Neuronal stem cell (in vitro differentiated cells): ENCODE data around the gene MSH3.
"Not testable (repeated sequence)": the region's sequence is repeated elsewhere in the genome, so short reads cannot be mapped to it uniquely, and the experiment has no call there.

Experiments used
- DNase-seq: peaks from one replicate; pipeline ENCODE4 v3.0.0-alpha.2; 2013; ENCODE audit warnings: low spot score
- H2AFZ ChIP-seq: one replicate; pipeline ENCODE4 v1.6.1; 2013; ENCODE audit warnings: mild to moderate bottlenecking, low read length, inconsistent platforms
- H2AK5ac ChIP-seq: 2 replicates; pipeline ENCODE4 v1.6.1; 2013; ENCODE audit warnings: low read depth, mild to moderate bottlenecking, inconsistent platforms, low read length, moderate library complexity, mixed read lengths
- H2BK120ac ChIP-seq: 2 replicates; pipeline ENCODE4 v1.6.1; 2013; ENCODE audit warnings: low read depth, mild to moderate bottlenecking, inconsistent platforms, low read length, moderate library complexity, mixed read lengths
- H2BK12ac ChIP-seq: one replicate; pipeline ENCODE4 v1.6.1; 2013; ENCODE audit warnings: low read length, inconsistent platforms
- H2BK15ac ChIP-seq: 2 replicates; pipeline ENCODE4 v1.6.1; 2013; ENCODE audit warnings: mild to moderate bottlenecking, low read length, inconsistent platforms, mixed read lengths
- H2BK5ac ChIP-seq: one replicate; pipeline ENCODE4 v1.6.1; 2013; ENCODE audit warnings: inconsistent platforms, mild to moderate bottlenecking, low read length, moderate library complexity
- H3K14ac ChIP-seq: one replicate; pipeline ENCODE4 v1.6.1; 2013; ENCODE audit warnings: low read length, inconsistent platforms
- H3K18ac ChIP-seq: 2 replicates; pipeline ENCODE4 v1.6.1; 2013; ENCODE audit warnings: low read length, inconsistent platforms
- H3K23ac ChIP-seq: 2 replicates; pipeline ENCODE4 v1.6.1; 2013; ENCODE audit warnings: low read depth, mild to moderate bottlenecking, mixed read lengths, low read length, inconsistent platforms; ENCODE audit not compliant: poor library complexity
- H3K27ac ChIP-seq: replicated peaks from 3 replicates; pipeline ENCODE4 v1.5.1; 2013; ENCODE audit warnings: low read length, inconsistent platforms
- H3K27me3 ChIP-seq, 3 experiments: 2 replicates each; pipeline ENCODE4 v1.6.1; 2013; ENCODE audit warnings: low read length in 3 of 3, mild to moderate bottlenecking in 2 of 3, inconsistent platforms in 1 of 3, low read depth in 1 of 3, mixed read lengths in 1 of 3, moderate library complexity in 1 of 3; ENCODE audit not compliant: control insufficient read depth in 3 of 3, insufficient read depth in 3 of 3
- H3K36me3 ChIP-seq, 2 donors: replicated peaks in 1 of 2; 2 replicates each; pipeline ENCODE4 v1.6.1; 2013; ENCODE audit warnings: low read length in 2 of 2; ENCODE audit not compliant: control insufficient read depth in 2 of 2, insufficient read depth in 2 of 2
- H3K4ac ChIP-seq: 2 replicates; pipeline ENCODE4 v1.6.1; 2013; ENCODE audit warnings: inconsistent platforms, mild to moderate bottlenecking, low read length, moderate library complexity
- H3K4me1 ChIP-seq, 2 donors: 1 replicate in 1 of 2; 2 replicates in 1 of 2; pipeline ENCODE4 v1.6.1; 2013; ENCODE audit warnings: low read length in 2 of 2, low read depth in 1 of 2; ENCODE audit not compliant: control insufficient read depth in 2 of 2, insufficient read depth in 1 of 2
- H3K4me2 ChIP-seq: one replicate; pipeline ENCODE4 v1.6.1; 2013; ENCODE audit warnings: mild to moderate bottlenecking, low read length, inconsistent platforms; ENCODE audit not compliant: insufficient read depth, poor library complexity, severe bottlenecking
- H3K4me3 ChIP-seq, 2 donors: 2 replicates each; pipeline ENCODE4 v1.5.1; 2013; ENCODE audit warnings: low read length in 2 of 2, mild to moderate bottlenecking in 2 of 2, inconsistent platforms in 1 of 2, moderate library complexity in 1 of 2
- H3K79me1 ChIP-seq: one replicate; pipeline ENCODE4 v1.6.1; 2013; ENCODE audit warnings: low read depth, mild to moderate bottlenecking, inconsistent platforms, low read length, moderate library complexity
- H3K9ac ChIP-seq: one replicate; pipeline ENCODE4 v1.6.1; 2013; ENCODE audit warnings: mild to moderate bottlenecking, low read depth, low read length, inconsistent platforms; ENCODE audit not compliant: poor library complexity
- H3K9me3 ChIP-seq, 2 donors: replicated peaks in 1 of 2; 2 replicates each; pipeline versions ENCODE3 to v1.6.1; 2013; ENCODE audit warnings: low read length in 2 of 2, mild to moderate bottlenecking in 2 of 2, inconsistent platforms in 1 of 2, low read depth in 1 of 2, mixed read lengths in 1 of 2, moderate library complexity in 1 of 2; ENCODE audit not compliant: control insufficient read depth in 2 of 2, insufficient read depth in 1 of 2
- H4K8ac ChIP-seq: one replicate; pipeline ENCODE4 v1.6.1; 2013; ENCODE audit warnings: low read depth, mild to moderate bottlenecking, inconsistent platforms, low read length, moderate library complexity
- H4K91ac ChIP-seq: one replicate; pipeline ENCODE4 v1.6.1; 2013; ENCODE audit warnings: low read length, low read depth, mild to moderate bottlenecking, inconsistent platforms; ENCODE audit not compliant: poor library complexity
- whole genome bisulfite sequencing, 2 donors: extraction: QIAGEN DNeasy Blood & Tissue Kit; methylation state at CpG; one replicate each; pipeline ENCODE4 v1.1.7; 2013; ENCODE audit warnings: missing lambda C conversion rate in 2 of 2, mixed read lengths in 1 of 2; ENCODE audit not compliant: insufficient read length in 2 of 2, insufficient replicate concordance in 1 of 2; ENCODE audit errors: extremely low coverage in 2 of 2; 5-methylcytosine and 5-hydroxymethylcytosine counted together

The MSH3 gene

DNA sequence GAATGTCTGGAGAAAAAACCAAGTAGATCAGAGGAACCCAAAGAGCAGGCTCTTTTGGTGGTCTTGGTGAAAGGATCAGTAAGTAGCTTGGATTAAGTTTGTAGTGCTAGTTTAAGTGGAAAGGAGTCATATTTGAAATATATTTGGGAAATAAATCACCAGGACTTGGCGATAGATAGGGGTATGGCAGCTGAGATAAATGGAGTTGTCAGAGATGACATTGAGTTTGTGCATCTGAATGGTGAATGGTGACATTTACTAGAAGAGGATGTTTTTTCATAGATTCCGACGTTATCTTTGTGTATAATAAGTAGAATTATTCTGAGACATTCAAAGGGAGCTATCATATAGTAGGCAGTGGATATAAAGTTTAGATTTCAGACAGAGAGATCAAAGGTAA, 162.1 kb downstream of the MSH3 start:
- no peak for DNase-seq
- H3K79me1 ChIP-seq: no peaks in the 10 kb centered on the region
- WGBS, 2 donors: no CpG with 5 or more reads among the region's 3 CpGs
- H4K8ac ChIP-seq: no peak overlapping the region
- H3K4me3 ChIP-seq: no peak overlapping the region
- no peak overlapping the region for H2BK120ac ChIP-seq
- H2AK5ac ChIP-seq: no peak overlapping the region
- H2BK5ac ChIP-seq: no peak overlapping the region
- no peak overlapping the region for H2BK15ac ChIP-seq
- H3K36me3 ChIP-seq: peaks cover 0 to 18% of the 10 kb centered on the region in 2 donors
- no peak overlapping the region for H3K23ac ChIP-seq
- H3K14ac ChIP-seq: no peak overlapping the region
- H3K4me2 ChIP-seq: no peak overlapping the region
- no peak overlapping the region for H3K18ac ChIP-seq
- no peak overlapping the region for H2AFZ ChIP-seq
- H3K9me3 ChIP-seq: no peaks in the 10 kb centered on the region
- H3K27me3 ChIP-seq: no peaks in the 10 kb centered on the region
- H3K27ac ChIP-seq: no peak overlapping the region
- no peak overlapping the region for H3K4ac ChIP-seq
- H3K9ac ChIP-seq: no peak overlapping the region
- H4K91ac ChIP-seq: no peak overlapping the region
- no peaks in the 10 kb centered on the region for H3K4me1 ChIP-seq
- no peak overlapping the region for H2BK12ac ChIP-seq

DNA sequence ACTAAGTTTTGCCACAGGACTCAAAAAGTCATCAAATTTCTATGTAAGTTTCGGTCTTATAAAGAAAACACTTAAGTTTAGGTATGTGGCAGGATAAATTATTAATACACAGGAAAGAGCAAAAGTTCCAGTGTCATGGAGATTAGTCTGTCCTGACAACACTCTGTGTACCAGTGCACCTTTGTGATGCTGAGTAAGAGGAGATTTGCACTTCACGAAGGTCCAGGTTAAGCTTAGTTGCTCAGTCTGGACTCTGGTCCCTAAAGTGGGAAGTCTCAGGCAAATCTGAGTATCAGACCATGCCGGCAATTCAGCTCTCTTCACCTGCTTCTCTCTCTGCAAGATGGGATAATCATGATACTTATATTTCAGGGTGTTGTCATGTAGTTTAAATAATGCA, 166.2 kb downstream of the MSH3 start:
- H3K27ac ChIP-seq: no peak overlapping the region
- H2AK5ac ChIP-seq: no peak overlapping the region
- no peak overlapping the region for H2BK15ac ChIP-seq
- H3K14ac ChIP-seq: no peak overlapping the region
- H3K9ac ChIP-seq: no peak overlapping the region
- H3K4me2 ChIP-seq: no peak overlapping the region
- no peak overlapping the region for H2BK5ac ChIP-seq
- peaks cover 3 to 7% of the 10 kb centered on the region in 2 donors for H3K9me3 ChIP-seq
- H2BK12ac ChIP-seq: no peak overlapping the region
- no peak overlapping the region for H2AFZ ChIP-seq
- H3K36me3 ChIP-seq: peaks cover 0 to under 1% of the 10 kb centered on the region in 2 donors
- whole genome bisulfite sequencing, 2 donors: no CpG with 5 or more reads among the region's 3 CpGs
- H4K91ac ChIP-seq: no peak overlapping the region
- H2BK120ac ChIP-seq: no peak overlapping the region
- no peaks in the 10 kb centered on the region for H3K4me1 ChIP-seq
- H3K79me1 ChIP-seq: no peaks in the 10 kb centered on the region
- no peaks in the 10 kb centered on the region for H3K27me3 ChIP-seq
- no peak overlapping the region for H4K8ac ChIP-seq
- H3K18ac ChIP-seq: no peak overlapping the region
- H3K4me3 ChIP-seq: no peak overlapping the region
- DNase-seq: no peak
- no peak overlapping the region for H3K23ac ChIP-seq
- no peak overlapping the region for H3K4ac ChIP-seq

DNA sequence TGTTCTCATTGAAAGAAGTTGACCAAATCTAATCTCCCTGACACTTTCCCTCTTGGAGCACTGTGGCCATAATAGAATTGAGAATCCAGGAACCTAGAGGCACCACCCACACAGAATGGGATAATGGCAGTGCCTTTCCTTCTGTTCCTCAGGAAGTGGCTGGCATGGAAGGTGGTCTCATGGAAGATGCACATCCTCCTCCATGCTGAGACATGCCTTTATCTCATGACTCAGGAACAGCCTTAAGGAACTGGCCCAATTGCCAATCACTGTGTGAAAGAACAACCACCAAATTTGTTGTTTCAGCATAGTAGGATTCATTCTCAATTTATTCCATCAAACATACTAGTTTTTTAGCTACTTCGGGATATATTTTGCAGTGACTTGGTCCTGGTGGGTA, 168.2 kb downstream of the MSH3 start:
- Histone ChIP-seq H3K79me1 (no peaks in the 10 kb centered on the region), H3K4me3 (no peak overlapping the region), H3K9ac (no peak overlapping the region), H4K91ac (no peak overlapping the region), H2AFZ (no peak overlapping the region), H3K36me3 (no peaks in the 10 kb centered on the region), H3K18ac (no peak overlapping the region), H2BK12ac (no peak overlapping the region), H2BK120ac (no peak overlapping the region), H3K27me3 (no peaks in the 10 kb centered on the region), H2AK5ac (no peak overlapping the region), H2BK5ac (no peak overlapping the region), H3K14ac (no peak overlapping the region), H3K27ac (no peak overlapping the region), H3K23ac (no peak overlapping the region), H3K4me2 (no peak overlapping the region), H3K4ac (no peak overlapping the region), H3K4me1 (no peaks in the 10 kb centered on the region), H4K8ac (no peak overlapping the region), H3K9me3 (peaks cover 3 to 7% of the 10 kb centered on the region in 2 donors), H2BK15ac (no peak overlapping the region)
- no peak for DNase-seq
- no CpG with 5 or more reads among the region's 1 CpG for WGBS, 2 donors

DNA sequence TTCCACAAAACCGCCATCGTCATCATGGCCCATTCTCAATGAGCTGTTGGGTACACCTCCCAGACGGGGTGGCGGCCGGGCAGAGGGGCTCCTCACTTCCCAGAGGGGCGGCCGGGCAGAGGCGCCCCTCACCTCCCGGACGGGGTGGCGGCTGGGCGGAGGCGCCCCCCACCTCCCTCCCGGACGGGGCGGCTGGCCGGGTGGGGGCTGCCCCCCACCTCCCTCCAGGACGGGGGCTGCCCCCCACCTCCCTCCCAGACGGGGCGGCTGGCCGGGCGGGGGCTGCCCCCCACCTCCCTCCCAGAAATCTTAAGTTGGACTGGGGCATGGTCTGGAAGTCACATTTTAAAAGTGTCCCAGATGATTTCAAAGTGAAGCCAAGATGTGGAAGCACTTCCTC, 169.7 kb downstream of the MSH3 start:
- H3K4me3 ChIP-seq, H3K4ac ChIP-seq, H2BK12ac ChIP-seq, H2AFZ ChIP-seq, H2BK5ac ChIP-seq, H3K36me3 ChIP-seq, H3K23ac ChIP-seq, H2AK5ac ChIP-seq, H4K8ac ChIP-seq, H3K18ac ChIP-seq, H3K14ac ChIP-seq, DNase-seq, H3K9ac ChIP-seq, H4K91ac ChIP-seq, H3K4me2 ChIP-seq, H3K27me3 ChIP-seq, H3K79me1 ChIP-seq, H3K27ac ChIP-seq, H2BK15ac ChIP-seq, H2BK120ac ChIP-seq, H3K4me1 ChIP-seq: not testable (repeated sequence)
- WGBS, 2 donors: no CpG with 5 or more reads among the region's 22 CpGs
- peaks cover 7 to 17% of the 10 kb centered on the region in 2 donors for H3K9me3 ChIP-seq
